OCI-LY1 (cell line): ENCODE measurements around the gene MAVS.

ENCODE experiments used
- EZH2 ChIP-seq: fragments of 200-600 bp; sonication (generic), shearing (Covaris generic); IDR thresholded peaks from 2 replicates; pipeline ENCODE4 v1.8.0; 2017; ENCODE audit warnings: borderline replicate concordance, mixed run types, mild to moderate bottlenecking, antibody characterized with exemption, low read length, moderate library complexity, mixed read lengths
- TF ChIP-seq, protein P1 (sequence below): fragments of 200-600 bp; sonication (generic), shearing (Covaris generic); IDR thresholded peaks from 2 replicates; pipeline ENCODE4 v1.5.1; 2017; ENCODE audit warnings: mild to moderate bottlenecking, antibody characterized with exemption, low read length, moderate library complexity, mixed read lengths

GRCh38 chr20:3803854-3804253 is 42.8 kb upstream of the MAVS start:
- TF ChIP-seq, protein P1, sequence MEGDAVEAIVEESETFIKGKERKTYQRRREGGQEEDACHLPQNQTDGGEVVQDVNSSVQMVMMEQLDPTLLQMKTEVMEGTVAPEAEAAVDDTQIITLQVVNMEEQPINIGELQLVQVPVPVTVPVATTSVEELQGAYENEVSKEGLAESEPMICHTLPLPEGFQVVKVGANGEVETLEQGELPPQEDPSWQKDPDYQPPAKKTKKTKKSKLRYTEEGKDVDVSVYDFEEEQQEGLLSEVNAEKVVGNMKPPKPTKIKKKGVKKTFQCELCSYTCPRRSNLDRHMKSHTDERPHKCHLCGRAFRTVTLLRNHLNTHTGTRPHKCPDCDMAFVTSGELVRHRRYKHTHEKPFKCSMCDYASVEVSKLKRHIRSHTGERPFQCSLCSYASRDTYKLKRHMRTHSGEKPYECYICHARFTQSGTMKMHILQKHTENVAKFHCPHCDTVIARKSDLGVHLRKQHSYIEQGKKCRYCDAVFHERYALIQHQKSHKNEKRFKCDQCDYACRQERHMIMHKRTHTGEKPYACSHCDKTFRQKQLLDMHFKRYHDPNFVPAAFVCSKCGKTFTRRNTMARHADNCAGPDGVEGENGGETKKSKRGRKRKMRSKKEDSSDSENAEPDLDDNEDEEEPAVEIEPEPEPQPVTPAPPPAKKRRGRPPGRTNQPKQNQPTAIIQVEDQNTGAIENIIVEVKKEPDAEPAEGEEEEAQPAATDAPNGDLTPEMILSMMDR, result no peak
- no peak for TF ChIP-seq EZH2
